Fibroblast of lung (primary cell): ENCODE measurements around the gene ROBO2. TPM values are rescaled to one million over a fixed set of nuclear protein-coding genes. Genes with fewer than 3 reads are reported as not detected.
A peak's percentile ranks its signal among the peaks of the same experiment; 100 is the strongest.

Source experiments
- DNase-seq, 2 donors: peaks; one replicate each; pipeline versions ENCODE4 v3.0.0 to v3.0.0-alpha.2; 2010; ENCODE audit warnings: low read depth in 2 of 2
- H2AFZ ChIP-seq: 2 replicates; pipeline ENCODE4 v1.5.1; 2012; ENCODE audit warnings: low read length, control low read depth, inconsistent platforms
- H3K27ac ChIP-seq: 2 replicates; pipeline ENCODE4 v1.5.1; 2011; ENCODE audit warnings: low read length, control low read depth; ENCODE audit not compliant: insufficient read depth
- H3K27me3 ChIP-seq: 2 replicates; pipeline ENCODE4 v1.5.1; 2011; ENCODE audit warnings: mild to moderate bottlenecking, low read length; ENCODE audit not compliant: control insufficient read depth, insufficient read depth
- H3K36me3 ChIP-seq: 2 replicates; pipeline ENCODE4 v1.5.1; 2011; ENCODE audit warnings: low read length; ENCODE audit not compliant: control insufficient read depth, insufficient read depth
- H3K4me1 ChIP-seq: 2 replicates; pipeline ENCODE4 v1.5.1; 2011; ENCODE audit warnings: low read length; ENCODE audit not compliant: control insufficient read depth, insufficient read depth; ENCODE audit errors: extremely low read depth
- H3K4me2 ChIP-seq: 2 replicates; pipeline ENCODE4 v1.5.1; 2011; ENCODE audit warnings: low read length, control low read depth; ENCODE audit not compliant: insufficient read depth; ENCODE audit errors: extremely low read depth
- H3K4me3 ChIP-seq, 4 experiments: fragments of 200-600 bp in 1 of 4; sonication (generic) in 1 of 4; replicated peaks in 1 of 4; 2 replicates each; pipeline ENCODE4 v1.5.1; 2011 to 2016; ENCODE audit warnings: low read length in 4 of 4, low read depth in 3 of 4, mild to moderate bottlenecking in 3 of 4, control low read depth in 2 of 4, inconsistent platforms in 1 of 4, mixed read lengths in 1 of 4; ENCODE audit not compliant: insufficient read depth in 1 of 4; ENCODE audit errors: control extremely low read depth in 1 of 4
- H3K79me2 ChIP-seq: 2 replicates; pipeline ENCODE4 v1.5.1; 2012; ENCODE audit warnings: mild to moderate bottlenecking, low read length, inconsistent platforms; ENCODE audit not compliant: control insufficient read depth, insufficient read depth
- H3K9ac ChIP-seq: 2 replicates; pipeline ENCODE4 v1.5.1; 2011; ENCODE audit warnings: mild to moderate bottlenecking, low read length, control low read depth; ENCODE audit not compliant: insufficient read depth
- H3K9me3 ChIP-seq: 2 replicates; pipeline ENCODE4 v1.5.1; 2012; ENCODE audit warnings: low read depth, low read length; ENCODE audit not compliant: control insufficient read depth, insufficient read depth
- H4K20me1 ChIP-seq: 2 replicates; pipeline ENCODE4 v1.5.1; 2011; ENCODE audit warnings: low read length; ENCODE audit not compliant: control insufficient read depth, insufficient read depth; ENCODE audit errors: extremely low read depth
- CTCF ChIP-seq, 2 donors: IDR thresholded peaks in 1 of 2; conservative IDR thresholded peaks in 1 of 2; 1 replicate in 1 of 2; 2 replicates in 1 of 2; pipeline ENCODE4 v1.5.1; 2011 to 2012; ENCODE audit warnings: low read length in 2 of 2, control low read depth in 1 of 2, inconsistent platforms in 1 of 2, low read depth in 1 of 2, mild to moderate bottlenecking in 1 of 2
- EZH2 ChIP-seq: IDR thresholded peaks from 2 replicates; pipeline ENCODE4 v1.5.1; 2012; ENCODE audit warnings: low read length, control low read depth, mild to moderate bottlenecking; ENCODE audit errors: missing control alignments
- polyA plus RNA-seq, 2 donors: library from polyadenylated mRNA; depleted of rRNA in 1 of 2; stranded (reverse) in 1 of 2; unstranded in 1 of 2; fragments of >200 nt; gene quantifications; 2 replicates each; pipeline ENCODE4 v1.2.1, GENCODE V29; 2011 to 2012; ENCODE audit warnings: missing spikeins in 1 of 2
- total RNA-seq: library from RNA; depleted of rRNA; stranded (reverse); fragments of >200 nt; gene quantifications from 2 replicates; pipeline ENCODE4 v1.2.1, GENCODE V29; 2014

ROBO2 gene
- total and polyA plus RNA-seq, 2 donors (not counting 1 experiment from before 2014, with no cell fraction given): 0.83 to 1.5 TPM

GRCh38 chr3:77456906-77457305, 417.0 kb downstream of the ROBO2 start:
- Histone ChIP-seq H3K4me2 (no peak overlapping the region), H3K9me3 (no peaks in the 10 kb centered on the region), H3K27ac (no peak overlapping the region), H3K4me3 (no peak overlapping the region), H3K27me3 (no peaks in the 10 kb centered on the region), H4K20me1 (no peaks in the 10 kb centered on the region), H3K9ac (no peak overlapping the region), H3K36me3 (no peaks in the 10 kb centered on the region), H2AFZ (no peak overlapping the region), H3K4me1 (no peaks in the 10 kb centered on the region), H3K79me2 (no peaks in the 10 kb centered on the region)
- TF ChIP-seq EZH2: no peak
- TF ChIP-seq CTCF (conservative IDR thresholded peaks at IDR 0.05 in 1 of 2, IDR thresholded peaks at IDR 0.05 in 1 of 2; ENCODE audit: low read depth in 1 of 2, low read length in 2 of 2): no peak
- no peak for DNase-seq

GRCh38 chr3:77459926-77460325, 420.0 kb downstream of the ROBO2 start:
- H3K4me1 ChIP-seq: no peaks in the 10 kb centered on the region
- no peaks in the 10 kb centered on the region for H4K20me1 ChIP-seq
- H2AFZ ChIP-seq: no peak overlapping the region
- H3K9ac ChIP-seq: no peak overlapping the region
- no peaks in the 10 kb centered on the region for H3K9me3 ChIP-seq
- peak in 1 of 2 donors; percentile 37 for DNase-seq
- H3K4me3 ChIP-seq: no peak overlapping the region
- TF ChIP-seq EZH2 (no peak), CTCF (conservative IDR thresholded peaks at IDR 0.05 in 1 of 2, IDR thresholded peaks at IDR 0.05 in 1 of 2; ENCODE audit: low read depth in 1 of 2, low read length in 2 of 2) (no peak)
- H3K36me3 ChIP-seq: no peaks in the 10 kb centered on the region
- no peaks in the 10 kb centered on the region for H3K27me3 ChIP-seq
- no peak overlapping the region for H3K4me2 ChIP-seq
- no peak overlapping the region for H3K27ac ChIP-seq
- H3K79me2 ChIP-seq: no peaks in the 10 kb centered on the region

GRCh38 chr3:77460326-77460725, 420.4 kb downstream of the ROBO2 start:
- Histone ChIP-seq H3K36me3 (no peaks in the 10 kb centered on the region), H3K4me1 (no peaks in the 10 kb centered on the region), H3K27ac (no peak overlapping the region), H3K79me2 (no peaks in the 10 kb centered on the region), H2AFZ (no peak overlapping the region), H4K20me1 (no peaks in the 10 kb centered on the region), H3K4me2 (no peak overlapping the region), H3K27me3 (no peaks in the 10 kb centered on the region), H3K9ac (no peak overlapping the region), H3K9me3 (no peaks in the 10 kb centered on the region), H3K4me3 (no peak overlapping the region)
- TF ChIP-seq CTCF (conservative IDR thresholded peaks at IDR 0.05 in 1 of 2, IDR thresholded peaks at IDR 0.05 in 1 of 2; ENCODE audit: low read depth in 1 of 2, low read length in 2 of 2): no peak
- TF ChIP-seq EZH2: no peak
- DNase-seq: peak; percentile 17 to 82
